ENCODE results near the gene PYGO2.

PYGO2 gene

DNA sequence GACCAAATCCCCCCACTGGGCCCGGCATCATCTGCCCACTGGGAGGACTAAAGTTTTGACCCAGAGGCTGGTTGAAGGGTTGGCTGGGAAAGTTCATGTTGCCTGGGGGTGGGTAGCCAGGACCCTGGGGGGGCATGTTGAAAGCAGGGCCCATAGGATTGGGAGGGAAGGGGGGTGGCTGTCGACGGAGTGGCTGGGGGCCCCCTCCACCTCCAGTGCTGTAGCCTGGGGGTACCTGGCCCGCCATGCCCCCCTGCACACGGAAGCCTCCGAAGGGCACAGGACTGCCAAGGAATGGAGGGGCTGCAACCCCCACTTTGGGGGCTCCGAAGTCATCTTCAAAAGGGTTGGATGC lies 2.2 kb downstream of the PYGO2 start:
- no peak for DNase-seq

DNA sequence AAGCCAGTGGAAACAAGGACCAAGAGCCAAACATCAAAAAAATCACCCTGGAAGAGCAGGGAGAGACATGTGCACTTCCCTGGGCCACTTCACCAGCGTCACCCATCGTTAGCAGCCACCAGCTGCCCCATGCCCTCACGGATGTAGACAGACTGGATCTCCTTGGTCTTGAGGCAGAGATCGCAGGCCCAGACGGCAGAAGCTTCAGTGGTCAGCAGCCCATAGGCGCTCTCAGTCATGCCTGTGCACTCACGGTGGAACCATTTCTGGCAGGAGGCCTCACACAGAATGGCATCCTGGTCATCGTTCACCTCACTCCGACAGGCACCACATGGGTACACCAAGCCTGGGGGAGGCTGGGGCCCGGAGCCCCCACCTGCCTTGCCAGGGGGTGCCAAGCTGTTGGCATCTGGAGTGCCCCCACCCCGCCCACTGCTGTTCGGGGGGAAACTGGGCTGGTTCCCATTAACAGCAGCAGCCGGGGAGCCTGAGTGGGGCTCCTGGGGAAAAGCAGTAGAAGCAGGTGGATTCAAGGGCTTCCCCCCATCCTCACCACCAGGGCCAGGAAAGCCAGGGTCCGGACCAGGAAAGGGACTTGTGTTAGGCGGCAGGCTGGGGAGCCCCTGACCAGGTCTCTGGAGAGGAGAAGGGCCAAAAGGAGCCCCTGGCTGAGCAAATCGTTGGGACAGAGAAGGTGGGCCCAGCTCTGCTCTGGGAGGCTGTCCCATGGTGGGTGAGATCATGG lies 2.7 kb downstream of the PYGO2 start:
- no peak for DNase-seq

DNA sequence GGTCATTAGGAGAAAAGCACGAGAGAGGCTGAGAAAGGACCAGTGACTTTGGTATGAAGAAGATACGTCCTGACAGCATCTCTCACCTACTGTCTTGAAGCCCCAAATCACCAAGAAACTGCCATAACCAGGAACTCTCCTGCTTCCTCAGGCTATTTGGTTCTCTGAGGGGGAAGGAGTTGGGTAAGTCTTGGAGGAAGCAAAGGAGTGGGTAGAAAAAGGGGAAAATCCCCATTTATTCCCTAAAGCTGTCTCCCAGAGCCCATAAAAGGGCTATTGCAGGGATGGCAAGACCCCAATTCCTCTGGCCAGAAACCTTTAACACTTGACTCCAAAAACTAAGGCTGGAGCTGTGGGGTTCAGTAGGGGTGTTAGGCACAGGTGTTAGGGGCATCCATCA lies 3.5 kb downstream of the PYGO2 start:
- DNase-seq: no peak

DNA sequence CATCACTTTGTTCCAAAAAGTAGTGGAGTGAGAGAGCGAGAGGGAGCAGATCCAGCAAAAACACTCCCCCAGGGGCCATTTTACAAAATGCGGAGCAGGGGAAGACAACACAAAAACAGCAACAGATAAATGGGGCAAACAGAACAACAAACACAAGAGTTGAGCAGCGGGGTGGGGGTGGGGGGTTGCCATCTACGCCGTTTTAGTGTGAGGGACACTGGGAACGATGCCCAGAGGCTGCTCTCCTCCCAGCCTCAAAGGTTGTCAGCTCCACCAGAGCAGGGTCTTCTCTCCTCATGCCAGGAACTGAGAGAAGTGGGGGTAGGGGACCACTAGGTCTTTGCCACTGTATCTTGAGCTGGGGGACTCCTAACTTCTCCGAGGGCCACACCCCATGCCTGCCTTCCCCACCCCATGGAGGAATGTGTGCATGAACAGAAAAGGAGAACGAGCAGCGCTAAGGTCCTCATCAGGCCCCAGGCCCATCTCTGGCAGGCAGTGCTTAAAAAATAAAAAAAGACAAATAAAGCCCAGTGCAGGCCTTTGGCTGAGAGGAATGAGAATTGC lies 4.4 kb downstream of the PYGO2 start:
- DNase-seq: no peak

DNA sequence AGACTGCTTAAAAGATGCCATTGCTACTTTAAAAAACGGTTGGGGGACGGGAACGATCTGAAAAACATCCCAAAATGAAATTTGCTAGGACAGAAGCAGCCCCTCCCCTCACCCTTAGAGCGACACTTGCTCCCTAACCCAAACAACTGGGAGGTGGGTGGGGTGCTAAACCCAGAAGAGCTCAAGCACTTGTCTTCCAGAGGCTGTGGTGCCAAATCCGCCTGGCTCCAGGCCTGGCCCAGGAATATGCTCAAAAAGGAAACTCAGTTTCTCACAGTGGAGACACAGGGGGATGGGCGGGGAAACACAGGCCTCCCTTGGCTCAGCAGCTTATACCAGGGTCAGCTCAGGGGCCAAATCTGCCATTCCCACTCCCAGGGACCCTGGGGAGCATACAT lies 5.0 kb downstream of the PYGO2 start:
- DNase-seq: no peak

DNA sequence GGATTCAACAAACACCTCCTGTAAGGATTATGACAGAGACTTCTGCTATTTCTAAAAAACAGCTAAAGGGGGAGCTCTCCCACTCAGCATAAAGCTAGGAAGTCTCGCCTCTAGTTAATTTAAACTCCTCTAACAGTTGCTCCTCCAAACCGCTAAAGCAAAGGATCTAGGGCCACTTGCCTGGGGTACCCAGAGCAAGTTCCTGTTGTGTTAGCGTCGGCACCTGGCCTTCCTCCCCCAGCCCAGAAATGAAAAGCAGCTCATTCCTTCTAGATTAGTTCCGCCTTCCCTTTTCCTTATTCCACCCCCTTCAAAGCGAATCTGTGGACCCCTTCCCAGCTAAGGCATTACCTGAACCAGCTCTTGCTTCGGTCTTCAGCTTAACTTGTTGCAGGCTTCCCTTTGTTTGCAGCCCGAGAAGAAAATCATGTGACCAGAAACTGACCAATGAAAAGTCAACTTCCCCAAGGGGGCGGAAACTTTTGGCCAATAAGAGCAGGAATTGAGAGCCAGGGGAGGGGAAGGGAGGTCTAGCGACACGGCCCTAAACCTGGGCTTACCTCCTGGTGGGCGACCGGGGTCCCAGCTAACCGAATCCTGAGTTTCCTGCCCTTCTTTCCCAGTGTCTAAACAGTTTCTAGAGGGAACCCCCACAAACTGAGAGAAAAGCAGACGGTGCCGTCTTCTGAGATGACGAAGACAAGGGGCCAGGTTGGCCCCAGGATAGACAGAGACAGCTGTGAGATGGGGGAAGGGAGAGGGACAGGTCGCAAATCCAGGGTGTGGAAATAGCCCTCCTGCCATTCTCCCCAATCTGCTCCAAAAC lies 5.7 kb downstream of the PYGO2 start, which contains the start of gene PBXIP1:
PBXIP1 (minus strand) TSS at position 382 of the 826 bp plus-strand sequence. CDS start 2,378 bp downstream, outside the sequence.
- peak; percentile 69 for DNase-seq

DNA sequence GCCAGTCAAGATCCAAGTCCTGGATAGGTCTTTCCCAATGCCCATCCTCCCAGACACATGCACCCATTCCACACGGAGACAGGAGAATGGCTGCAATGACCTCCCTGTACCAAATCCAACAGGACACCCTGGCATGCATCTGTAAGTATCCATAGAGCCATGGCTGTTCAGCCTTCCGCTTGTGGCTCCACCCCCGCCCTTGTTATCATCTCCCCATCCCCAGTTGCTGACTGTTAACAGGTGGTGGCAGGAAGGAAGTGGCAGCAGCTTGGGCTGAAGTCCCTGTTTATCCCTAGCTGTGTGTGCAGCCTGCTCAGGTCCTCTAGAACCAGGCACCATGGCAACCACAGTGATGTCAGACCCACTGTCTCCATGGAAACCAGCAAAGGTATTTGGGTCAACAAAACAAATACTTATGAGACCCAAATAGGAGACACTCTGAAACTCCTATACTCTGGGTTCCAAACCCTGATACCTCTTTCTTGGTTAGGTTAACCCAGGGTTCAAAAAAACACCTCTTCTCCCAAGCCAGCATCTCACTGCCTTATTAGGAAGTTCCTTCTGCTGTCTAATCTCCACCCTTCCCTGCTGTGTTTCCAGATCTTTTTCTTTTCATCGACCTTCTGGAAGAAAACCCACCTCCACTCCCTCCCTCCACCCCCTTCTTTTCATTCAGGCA lies 6.4 kb downstream of the PYGO2 start:
- peak; percentile 81 for DNase-seq

DNA sequence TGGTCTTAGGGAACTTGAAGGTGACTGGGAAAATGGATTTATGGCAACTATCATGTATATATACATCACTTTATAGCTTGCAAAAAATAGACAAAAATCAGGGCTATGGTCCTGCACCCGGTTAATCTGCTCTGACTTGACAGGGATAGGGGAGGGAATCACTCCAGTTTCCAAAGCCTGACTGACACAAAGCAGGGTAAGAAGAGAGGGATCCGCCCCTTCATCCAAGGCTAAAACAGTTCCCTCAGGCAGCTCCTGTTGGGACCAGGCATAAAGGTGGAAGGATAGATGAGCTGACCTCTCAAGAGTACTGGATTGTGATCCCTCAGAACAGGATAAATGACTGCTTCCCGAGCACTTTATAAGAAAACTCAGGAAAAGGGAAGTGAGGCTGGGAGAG lies 7.0 kb downstream of the PYGO2 start:
- no peak for DNase-seq

DNA sequence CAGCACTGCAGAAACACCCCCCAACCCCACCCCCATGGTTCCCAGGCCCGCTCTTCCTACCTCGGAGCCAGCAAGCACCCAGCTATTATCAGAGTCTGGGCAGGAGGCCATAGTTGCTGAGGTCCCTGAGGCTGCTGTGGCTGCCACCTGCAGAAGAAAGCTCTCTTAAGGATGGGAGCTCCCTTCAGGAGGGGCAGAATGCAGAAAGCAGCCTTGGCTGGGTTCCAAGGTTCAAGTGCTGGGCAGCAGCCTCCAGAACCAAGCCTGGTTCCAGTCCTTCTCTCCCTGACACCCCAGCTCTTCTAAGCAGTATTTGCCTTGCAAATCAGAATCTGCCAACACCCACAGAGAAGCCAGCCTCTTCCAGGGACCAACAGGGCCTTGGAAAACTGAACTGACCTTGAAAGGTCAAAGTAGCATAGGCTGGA lies 8.0 kb downstream of the PYGO2 start:
- no peak for DNase-seq

DNA sequence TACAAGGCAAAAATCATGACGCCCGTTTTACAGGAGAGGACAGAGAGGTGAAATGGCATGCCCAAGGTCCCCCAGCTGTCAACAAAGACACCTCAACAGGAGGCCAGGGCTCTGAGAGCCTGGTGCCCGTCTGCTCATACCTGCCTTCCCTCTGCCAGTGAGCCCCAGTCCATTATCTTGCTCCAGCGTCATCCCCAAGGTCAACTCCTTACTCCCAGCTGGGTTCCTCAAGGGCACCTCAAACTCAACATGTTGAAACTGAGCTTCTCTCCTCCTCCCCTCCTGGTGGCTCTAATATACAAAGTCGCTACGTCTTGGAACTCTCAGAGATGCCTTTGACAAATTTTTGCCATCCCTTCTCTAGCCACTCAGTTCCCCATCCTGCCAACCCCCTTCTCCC lies 8.9 kb downstream of the PYGO2 start:
- DNase-seq: no peak

DNA sequence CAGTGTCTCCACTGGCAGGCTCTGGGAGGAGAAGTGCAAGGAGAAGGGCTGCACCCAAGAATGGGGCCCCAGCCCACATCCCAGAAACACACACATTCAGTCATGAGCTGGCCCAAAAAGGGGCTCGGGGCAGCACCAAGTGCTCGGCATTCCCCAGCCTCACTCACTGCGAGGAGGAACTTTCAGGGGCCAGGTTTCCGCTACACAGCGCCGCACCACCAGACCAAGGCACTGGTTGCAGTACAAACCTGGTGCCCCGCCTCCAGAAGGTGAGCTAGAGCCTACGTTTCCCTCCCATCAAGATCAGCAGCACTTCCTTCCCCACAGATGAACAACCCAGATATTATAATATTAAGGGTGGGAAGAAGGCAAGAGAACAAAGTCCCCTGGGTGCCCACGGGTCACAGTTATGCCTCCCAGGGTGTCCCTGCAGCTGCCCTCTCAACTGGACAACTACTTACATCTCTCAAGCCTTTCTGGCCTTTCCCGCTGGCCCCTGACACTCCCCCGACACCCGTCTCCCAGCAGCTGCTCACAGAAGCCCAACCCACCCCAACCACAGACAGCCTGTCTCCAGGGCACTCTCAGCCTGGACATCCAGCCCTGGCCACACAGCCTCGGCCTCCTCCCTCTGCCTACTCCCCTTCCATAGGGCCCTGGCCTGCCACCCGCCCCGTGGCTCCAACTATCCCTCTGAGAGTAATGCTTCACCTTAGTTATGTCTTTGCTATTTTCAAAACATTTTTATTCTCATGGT lies 9.5 kb downstream of the PYGO2 start:
- peak; percentile 67 for DNase-seq

DNA sequence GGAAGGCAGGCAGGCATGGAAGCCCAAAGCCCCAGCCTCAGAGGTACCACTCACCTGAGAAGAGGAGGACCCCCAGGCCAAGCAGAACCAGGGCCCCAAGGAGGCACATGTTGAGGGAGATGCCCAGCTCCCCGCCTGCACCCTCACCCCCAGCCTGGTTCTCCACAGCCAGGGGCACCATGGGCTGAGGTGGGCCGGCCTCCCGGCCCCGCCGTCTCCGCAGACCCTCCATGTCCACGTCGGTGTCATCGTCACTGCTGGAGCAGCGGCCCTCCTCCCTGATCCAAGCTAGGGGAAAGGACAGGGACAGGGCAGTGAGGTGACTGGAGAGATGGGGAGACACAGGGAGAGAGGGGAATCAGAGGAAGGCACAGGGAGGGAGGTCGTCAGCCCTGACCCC lies 13.5 kb downstream of the PYGO2 start:
- DNase-seq: no peak

DNA sequence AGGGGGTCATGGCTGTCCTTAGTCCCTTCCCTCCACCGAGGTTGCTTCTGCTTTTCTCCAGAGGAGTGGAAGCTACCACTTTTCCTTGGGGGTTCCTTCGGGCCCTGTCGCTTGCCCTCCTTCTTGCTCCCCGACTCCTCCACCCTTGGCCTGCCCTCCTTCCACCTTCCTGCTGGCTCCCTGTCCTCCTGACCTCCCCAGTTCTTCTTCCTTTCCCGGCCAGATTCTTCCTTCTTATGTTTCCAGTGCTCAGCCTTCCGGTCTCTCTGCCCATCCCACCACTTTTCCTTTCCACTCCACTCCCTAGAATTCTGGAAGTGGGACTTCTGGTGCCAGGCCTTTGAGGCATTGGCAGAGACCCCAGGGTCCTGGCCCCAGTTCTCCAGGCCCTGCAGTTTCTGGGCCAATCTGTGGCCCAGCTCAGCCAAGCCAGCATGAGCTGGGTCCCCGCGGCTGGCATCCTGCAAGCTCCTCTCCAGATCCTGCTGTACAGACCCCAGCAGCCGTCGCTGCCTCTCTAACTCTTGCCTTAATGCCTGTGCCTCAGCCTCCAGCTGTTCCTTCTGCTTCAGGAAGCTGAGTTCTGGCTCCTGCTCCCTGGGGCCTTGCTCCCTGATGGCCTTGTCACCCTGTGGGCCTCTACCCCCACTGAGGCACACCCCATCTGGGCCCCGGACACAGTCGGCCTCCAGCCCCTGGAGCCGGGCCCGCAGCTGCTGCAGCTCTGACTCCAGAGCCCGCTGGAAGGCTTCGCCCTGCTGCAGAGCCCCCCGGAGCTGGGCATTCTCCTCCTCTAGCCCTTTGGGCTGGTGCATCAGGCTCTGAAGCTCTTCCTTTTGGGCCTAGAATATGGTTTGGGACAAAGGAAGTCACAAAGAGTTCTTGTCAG lies 15.4 kb downstream of the PYGO2 start:
- DNase-seq: no peak

DNA sequence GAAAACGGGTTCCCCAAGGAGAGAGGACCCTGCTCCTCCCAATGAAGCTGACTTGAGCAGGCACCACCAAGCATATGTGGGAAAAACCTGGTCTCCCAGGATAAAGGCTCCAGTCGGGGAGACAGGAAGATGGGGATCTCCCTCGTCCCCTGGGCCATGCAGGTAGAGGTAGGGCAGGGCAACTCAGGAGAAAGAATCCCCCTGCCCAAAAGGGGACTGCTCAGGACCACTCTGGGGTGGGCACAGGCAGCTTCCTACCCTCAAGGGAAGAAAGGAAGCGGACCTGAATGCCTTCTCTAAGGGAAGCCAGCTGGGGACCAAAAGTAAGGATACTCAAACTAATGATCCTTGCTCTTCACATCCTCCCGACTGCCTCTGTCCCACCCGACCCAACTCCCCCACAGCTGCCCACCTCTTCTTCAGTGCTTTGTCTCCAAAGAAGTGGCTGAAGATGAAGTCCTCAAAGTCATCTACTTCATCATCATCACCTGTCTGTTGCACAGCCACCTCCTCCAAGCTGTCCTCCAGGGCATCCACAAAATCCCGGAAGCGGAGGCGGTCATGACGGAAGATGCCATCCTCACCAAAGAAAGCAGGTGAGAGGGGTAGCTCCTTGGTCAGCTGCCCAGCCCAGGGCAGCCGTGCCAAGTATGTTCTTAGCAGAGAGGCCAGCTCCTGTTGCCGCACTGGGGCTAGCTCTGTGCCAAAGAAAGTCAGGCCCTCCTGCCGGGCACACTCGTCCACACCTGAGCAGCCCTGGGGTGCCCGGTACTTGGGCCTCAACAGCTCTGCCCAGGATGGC lies 16.2 kb downstream of the PYGO2 start:
- no peak for DNase-seq

DNA sequence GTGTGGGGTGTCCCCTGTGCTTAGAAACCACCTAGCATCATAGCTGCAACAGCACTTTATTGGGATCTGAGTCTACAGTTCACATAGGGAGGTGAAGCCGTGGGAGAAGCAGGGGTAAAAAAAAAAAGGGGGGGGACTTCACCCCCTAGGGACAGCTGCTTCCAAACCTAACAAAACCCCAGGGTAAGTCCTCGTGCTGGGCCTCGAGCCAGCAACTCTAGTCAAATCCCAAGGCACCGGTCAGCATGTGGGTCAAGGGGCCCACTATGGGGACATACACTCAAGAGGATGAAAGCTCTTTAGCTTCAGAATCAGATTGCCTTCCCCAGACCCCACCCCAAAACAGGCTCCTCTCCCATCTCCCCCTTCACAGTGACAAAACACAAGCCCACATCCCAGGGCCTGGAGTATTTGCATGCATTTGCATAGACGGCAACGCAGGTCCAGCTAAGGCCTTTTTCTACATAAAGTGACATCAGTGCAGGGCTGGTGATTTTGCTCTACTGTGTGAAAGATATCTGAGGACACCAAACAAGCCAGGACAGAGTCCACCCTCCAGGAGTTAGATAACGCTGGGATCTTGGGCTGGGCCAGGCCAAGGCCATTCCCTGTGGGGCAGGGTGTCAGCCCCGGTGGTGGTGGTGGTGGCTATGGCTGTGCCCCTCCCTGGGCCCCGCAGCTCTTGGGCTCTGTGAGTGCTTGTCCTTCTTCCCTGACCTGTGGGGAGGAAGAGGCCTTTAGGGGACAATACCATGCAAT lies 17.0 kb downstream of the PYGO2 start:
- no peak for DNase-seq

DNA sequence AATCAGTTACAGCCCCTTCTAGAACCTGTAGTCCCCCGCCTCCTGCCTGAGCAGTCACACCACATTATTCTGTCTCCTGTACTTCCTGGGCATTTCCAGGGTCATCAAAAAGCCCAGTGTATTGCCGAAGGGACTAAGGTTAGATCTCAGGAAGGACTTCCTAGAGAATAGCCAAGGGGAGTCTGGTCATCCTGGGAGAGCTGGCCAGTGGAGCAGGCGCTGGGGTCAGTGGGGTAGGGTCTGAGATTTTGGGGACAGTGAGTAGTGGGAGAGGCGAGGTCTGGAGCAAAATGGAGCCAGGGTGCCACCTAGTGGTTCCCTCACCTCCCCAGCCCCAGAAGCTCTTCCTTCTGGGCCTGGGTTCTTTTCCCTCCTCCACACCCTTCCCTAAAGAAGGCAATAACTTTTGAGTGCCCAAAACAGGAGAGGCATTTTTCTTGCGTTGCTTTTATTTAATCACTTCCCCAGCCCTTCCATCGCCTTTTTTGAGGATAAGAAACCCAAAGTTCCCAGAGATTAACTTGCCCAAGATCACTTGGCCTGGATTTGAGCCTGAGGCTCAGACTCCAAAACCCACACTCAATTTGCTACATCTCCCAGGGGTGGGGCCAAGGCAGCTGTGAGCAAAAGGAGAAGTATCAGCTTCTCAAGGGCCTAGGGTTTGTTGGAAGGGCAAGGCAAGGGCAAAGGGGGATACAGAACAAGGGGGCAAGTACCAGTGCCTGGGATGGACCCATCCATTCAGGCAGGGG lies 17.8 kb downstream of the PYGO2 start:
- DNase-seq: peak; percentile 21

DNA sequence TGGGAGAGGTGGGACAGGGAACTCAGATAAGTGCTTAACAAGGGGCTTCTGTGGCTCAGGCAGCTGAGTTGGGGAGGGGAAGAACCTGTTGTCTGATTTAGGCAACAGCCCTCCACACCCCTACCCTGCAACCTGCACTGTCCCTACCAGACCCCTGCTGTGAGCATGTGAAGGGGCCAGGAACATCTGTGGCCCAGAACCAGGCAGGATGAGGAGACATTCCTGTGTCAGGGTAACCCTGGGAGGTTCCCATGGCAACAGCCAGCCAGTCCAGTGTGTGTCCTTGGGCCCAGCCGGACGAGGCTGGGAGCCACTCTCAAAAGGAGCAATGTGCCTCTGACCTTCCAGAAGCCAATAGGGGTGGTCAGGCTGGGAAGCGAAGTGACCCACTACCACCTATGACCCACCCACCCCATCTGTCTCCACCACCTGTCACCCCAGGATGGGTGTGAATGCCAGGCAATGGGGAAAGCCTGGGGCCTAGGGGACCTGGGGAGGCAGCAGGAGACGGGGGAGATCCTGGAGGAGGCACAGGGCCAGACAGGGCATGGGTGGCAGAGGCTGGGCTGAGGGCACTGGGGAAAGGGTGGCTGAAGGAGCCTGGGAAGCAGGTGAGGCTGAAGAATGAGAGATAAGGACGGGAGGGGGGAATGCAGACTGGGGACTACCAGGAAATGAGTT lies 20.1 kb downstream of the PYGO2 start:
- DNase-seq: no peak

DNA sequence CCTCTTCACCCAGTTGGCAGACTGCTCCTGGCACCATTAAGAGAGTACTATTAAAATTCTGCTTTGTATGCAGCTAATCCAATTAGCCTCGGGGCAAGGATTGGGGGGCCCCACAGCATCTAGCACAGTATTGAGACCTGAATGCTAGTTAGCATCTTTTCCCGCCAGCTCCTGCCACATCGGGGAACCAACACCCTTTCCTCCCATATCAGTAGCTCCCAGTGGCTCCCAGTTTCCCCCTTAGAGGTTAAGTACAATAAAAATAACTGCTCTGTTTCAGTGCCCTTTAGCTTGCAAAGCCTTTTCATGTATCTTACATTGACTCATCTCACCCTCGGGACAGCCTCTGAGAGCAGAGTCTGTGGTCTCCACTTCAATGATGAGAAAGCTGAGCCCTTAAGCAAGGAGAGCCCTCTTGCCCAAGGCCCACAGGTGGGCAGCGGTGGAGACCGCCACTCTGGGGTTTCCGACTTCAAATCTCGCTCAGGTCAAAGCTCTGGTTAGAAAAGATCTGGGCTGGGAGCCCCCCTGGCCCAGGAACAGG lies 20.9 kb downstream of the PYGO2 start:
- no peak for DNase-seq
